ENCODE data around the gene LRP1.
A peak's percentile ranks its signal among the peaks of the same experiment; 100 is the strongest.

Gene LRP1

DNA sequence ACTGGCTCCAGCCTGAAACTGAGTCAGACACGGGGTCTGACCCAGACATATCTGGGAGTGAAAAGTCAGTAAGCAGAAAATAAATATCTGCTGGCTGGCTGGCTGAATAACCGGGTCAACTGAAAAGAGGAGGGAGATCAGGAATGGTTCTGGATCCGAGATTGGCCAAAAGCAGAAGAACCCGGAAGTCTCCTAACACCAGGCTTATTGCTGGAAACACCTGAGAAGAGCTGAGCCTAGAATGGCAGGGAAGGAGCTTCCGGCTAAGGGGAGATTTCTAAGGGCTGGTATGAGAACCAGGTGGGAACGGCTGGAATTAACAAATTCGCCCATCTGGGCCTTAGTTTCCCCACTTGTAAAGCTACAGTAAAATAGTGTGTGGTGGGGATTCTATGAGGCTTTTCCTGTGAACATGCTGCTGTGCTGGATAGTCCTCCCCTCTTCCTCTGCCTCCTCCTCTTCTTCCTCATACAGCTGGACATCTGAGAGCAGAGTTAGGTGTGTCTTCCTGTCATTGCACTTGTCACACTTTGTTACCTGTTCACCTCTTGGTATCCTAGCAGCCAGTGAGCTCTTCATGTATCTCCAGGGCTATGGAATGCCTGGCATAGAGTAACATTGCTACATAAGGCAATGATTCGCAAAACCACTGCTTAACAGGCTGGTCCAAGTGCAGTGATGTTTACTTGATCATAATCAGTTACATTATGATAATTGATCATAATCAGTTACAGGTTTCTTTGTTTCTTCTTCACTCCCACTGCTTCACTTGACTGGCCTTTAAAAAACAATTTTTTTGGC, 99.2 kb downstream of the LRP1 start:
- in situ Hi-C loops (cut with HindIII; ENCODE audit: low sequenced_read_pairs) = no loop called here
- TF ChIP-seq, protein P1, sequence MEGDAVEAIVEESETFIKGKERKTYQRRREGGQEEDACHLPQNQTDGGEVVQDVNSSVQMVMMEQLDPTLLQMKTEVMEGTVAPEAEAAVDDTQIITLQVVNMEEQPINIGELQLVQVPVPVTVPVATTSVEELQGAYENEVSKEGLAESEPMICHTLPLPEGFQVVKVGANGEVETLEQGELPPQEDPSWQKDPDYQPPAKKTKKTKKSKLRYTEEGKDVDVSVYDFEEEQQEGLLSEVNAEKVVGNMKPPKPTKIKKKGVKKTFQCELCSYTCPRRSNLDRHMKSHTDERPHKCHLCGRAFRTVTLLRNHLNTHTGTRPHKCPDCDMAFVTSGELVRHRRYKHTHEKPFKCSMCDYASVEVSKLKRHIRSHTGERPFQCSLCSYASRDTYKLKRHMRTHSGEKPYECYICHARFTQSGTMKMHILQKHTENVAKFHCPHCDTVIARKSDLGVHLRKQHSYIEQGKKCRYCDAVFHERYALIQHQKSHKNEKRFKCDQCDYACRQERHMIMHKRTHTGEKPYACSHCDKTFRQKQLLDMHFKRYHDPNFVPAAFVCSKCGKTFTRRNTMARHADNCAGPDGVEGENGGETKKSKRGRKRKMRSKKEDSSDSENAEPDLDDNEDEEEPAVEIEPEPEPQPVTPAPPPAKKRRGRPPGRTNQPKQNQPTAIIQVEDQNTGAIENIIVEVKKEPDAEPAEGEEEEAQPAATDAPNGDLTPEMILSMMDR (IDR thresholded peaks at IDR 0.05; ENCODE audit: low read depth, low read length) = no peak
- no peak for DNase-seq (ENCODE audit: low read depth, low spot score)
- no peak overlapping the region for H3K4me3 ChIP-seq (ENCODE audit: low read depth, low read length)

DNA sequence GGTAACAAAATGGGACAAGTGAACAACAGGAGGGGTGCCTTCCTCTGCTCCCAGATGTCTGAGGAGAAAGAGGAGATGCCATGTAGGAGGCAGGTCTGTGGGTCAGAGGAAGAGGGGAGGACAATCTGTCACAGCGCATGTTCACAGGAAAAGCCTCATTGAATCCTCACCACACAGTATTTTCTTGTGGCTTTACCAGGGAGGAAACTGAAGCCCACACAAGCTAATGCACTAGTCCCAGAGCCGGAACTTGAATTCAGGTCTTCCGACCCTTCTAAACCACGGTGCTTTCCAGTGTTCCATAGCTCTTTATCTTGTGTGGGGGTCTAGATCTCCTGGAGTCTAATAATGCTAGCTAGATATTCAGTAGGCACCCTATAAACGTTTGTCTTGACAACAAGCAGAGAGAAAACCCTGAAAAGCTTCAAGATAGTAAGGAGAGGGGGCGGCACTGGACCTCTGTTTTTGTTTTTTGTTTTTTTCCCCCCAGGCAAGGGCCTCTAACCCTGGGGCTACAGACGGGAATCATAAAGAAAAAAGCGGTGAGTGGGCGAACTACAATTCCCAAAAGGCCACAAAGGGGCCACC, 100.9 kb downstream of the LRP1 start:
- TF ChIP-seq, protein P1 (IDR thresholded peaks at IDR 0.05; ENCODE audit: low read depth, low read length) = no peak
- H3K4me3 ChIP-seq (ENCODE audit: low read depth, low read length) = peak overlapping the region; percentile 72
- in situ Hi-C loops (cut with HindIII; ENCODE audit: low sequenced_read_pairs) = no loop called here
- peak; percentile 13 for DNase-seq (ENCODE audit: low read depth, low spot score)

DNA sequence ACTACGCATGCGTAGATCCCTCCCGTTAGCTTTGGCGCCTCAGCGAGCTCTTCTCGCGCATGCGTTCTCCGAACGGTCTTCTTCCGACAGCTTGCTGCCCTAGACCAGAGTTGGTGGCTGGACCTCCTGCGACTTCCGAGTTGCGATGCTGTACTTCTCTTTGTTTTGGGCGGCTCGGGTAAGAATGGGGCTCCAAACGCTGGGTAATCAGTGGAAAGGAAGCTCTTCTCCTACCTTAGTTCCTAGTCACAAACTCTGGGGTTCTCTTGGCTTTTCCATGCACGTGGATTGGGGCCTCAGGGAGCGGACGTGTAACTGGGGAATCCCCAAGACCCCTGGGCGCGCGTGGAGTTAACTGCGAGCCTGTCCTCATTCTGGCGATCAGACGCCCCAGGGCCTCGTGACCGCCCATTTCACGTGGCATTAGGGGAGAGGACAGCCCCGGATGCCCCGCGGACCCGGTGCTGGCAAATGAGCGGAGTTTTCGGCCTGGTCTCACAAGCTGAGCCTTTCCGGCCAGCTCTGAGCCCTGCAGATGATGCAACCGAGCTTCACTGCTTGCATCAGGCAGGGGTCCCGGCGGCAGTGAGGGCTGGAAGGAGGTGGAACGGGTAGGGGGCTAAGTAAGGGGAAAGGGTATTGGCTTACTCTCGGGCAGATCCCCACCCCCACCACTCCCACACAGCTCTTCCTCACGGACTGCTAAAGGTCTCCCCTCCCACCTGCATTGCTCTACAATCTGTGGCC, 101.5 kb downstream of the LRP1 start, which contains the start of gene SHMT2:
Gene SHMT2 (plus strand): TSS at position 78 of the 747 bp plus-strand sequence. CDS start 68 bp downstream, at position 146.
- in situ Hi-C loops (cut with HindIII; ENCODE audit: low sequenced_read_pairs) = no loop called here
- TF ChIP-seq, protein P1 (IDR thresholded peaks at IDR 0.05; ENCODE audit: low read depth, low read length) = no peak
- DNase-seq (ENCODE audit: low read depth, low spot score) = peak; percentile 94
- H3K4me3 ChIP-seq (ENCODE audit: low read depth, low read length) = peak within 1 kb of the TSS; percentile 72

DNA sequence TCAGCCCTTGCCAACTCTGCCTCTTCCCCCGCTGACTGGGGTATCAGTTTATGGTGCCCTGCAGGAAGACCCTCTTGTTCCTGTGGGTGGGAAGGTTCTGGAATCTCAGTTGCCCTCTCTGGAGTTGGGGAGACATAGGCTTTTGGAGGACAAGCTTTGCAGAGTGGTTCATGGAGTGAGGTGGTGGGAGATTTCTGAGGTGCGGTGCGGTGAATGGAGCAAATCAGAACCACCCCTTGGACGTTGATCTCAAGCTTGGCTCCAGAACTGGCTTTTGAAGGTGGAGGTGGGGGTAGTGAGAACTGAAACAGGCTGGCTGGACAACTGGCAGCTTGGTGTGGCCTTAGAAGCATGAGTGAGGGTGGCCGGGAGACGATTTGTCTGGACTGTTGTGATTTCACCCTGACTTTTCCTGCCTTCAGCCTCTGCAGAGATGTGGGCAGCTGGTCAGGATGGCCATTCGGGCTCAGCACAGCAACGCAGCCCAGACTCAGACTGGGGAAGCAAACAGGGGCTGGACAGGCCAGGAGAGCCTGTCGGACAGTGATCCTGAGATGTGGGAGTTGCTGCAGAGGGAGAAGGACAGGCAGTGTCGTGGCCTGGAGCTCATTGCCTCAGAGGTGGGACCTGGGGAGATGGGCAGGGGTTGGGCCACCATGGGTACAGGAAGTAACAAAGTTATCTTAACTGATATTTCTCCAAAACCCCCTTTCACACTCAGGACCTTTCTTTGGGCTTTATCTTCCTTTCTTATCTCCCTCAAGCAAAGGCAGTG, 102.3 kb downstream of the LRP1 start:
- H3K4me3 ChIP-seq (ENCODE audit: low read depth, low read length) = peak overlapping the region; percentile 72
- in situ Hi-C loops (cut with HindIII; ENCODE audit: low sequenced_read_pairs) = no loop called here
- TF ChIP-seq, protein P1 (IDR thresholded peaks at IDR 0.05; ENCODE audit: low read depth, low read length) = no peak
- DNase-seq (ENCODE audit: low read depth, low spot score) = no peak

DNA sequence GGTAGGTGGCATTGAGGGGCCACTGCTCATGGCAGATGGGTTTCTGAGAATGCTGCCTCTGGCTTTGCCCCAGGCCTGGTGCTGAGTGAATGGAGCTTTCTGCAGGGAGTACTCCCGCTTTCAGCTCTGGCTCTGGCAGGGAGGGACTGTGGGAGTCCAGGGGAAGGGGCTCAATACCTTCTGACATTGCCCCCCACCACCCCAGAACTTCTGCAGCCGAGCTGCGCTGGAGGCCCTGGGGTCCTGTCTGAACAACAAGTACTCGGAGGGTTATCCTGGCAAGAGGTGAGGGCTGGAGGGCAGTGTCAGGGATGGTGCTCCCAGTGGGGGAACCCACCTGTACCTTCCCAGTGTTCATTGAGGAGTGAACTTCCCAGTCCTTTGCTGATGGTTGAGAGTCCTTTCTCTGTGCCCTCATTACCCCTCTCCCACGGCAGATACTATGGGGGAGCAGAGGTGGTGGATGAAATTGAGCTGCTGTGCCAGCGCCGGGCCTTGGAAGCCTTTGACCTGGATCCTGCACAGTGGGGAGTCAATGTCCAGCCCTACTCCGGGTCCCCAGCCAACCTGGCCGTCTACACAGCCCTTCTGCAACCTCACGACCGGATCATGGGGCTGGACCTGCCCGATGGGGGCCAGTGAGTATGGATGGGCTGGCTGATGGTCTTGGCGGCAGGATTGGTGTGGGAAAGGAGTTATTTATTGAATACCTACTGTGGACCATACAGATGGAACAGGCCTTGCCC, 103.2 kb downstream of the LRP1 start:
- peak overlapping the region; percentile 72 for H3K4me3 ChIP-seq (ENCODE audit: low read depth, low read length)
- in situ Hi-C loops (cut with HindIII; ENCODE audit: low sequenced_read_pairs) = no loop called here
- TF ChIP-seq, protein P1 (IDR thresholded peaks at IDR 0.05; ENCODE audit: low read depth, low read length) = no peak
- DNase-seq (ENCODE audit: low read depth, low spot score) = no peak
